ENCODE measurements around the gene GREB1. TPM values are rescaled to one million over a fixed set of nuclear protein-coding genes. Genes with fewer than 3 reads are reported as not detected.

GREB1 gene
- total RNA-seq, 1 experiment from 2014 or later = 16.5 TPM

GRCh38 chr2:11584525-11585056 lies 50.7 kb downstream of the GREB1 start:
- no peak overlapping the region for H3K27ac Mint-ChIP-seq
- no peak overlapping the region for H2BK15ac ChIP-seq (ENCODE audit: low read depth, low read length)

More at GRCh38 chr2:11584525-11585056, 50.7 kb downstream of the GREB1 start:
- Histone ChIP-seq H3K4me2 (ENCODE audit: insufficient read depth, insufficient read length, low read length) (no peak overlapping the region), H3K14ac (ENCODE audit: insufficient read depth, low read length) (no peak overlapping the region), H4K5ac (ENCODE audit: insufficient read length, low read depth, low read length) (no peak overlapping the region), H2AK5ac (ENCODE audit: insufficient read length, low read length) (no peak overlapping the region), H2BK12ac (ENCODE audit: insufficient read length, low read depth, low read length) (no peak overlapping the region), H3K23me2 (ENCODE audit: insufficient read length, low read depth, low read length, poor library complexity, severe bottlenecking) (no peaks in the 10 kb centered on the region), H3K56ac (ENCODE audit: insufficient read length, low read depth, low read length) (no peak overlapping the region), H3K9ac (ENCODE audit: extremely low read depth, insufficient read length, low read length) (no peak overlapping the region), H2BK20ac (ENCODE audit: low read depth, low read length, poor library complexity, severe bottlenecking) (no peak overlapping the region), H3K27me3 (ENCODE audit: insufficient read depth, low read length) (no peaks in the 10 kb centered on the region), H2BK120ac (ENCODE audit: low read depth, low read length, poor library complexity, severe bottlenecking) (no peak overlapping the region), H3K79me2 (ENCODE audit: insufficient read depth, low read length) (no peaks in the 10 kb centered on the region), H2BK5ac (ENCODE audit: insufficient read length, low read length) (no peak overlapping the region), H4K91ac (ENCODE audit: insufficient read length, low read depth, low read length) (no peak overlapping the region), H3K27ac (ENCODE audit: insufficient read length, low read depth, low read length) (no peak overlapping the region), H4K20me1 (ENCODE audit: control insufficient read depth, insufficient read depth, insufficient read length) (no peaks in the 10 kb centered on the region), H2AFZ (ENCODE audit: low read length) (no peak overlapping the region), H3K9me3 (ENCODE audit: control insufficient read depth, low read depth, low read length) (no peaks in the 10 kb centered on the region), H3K79me1 (ENCODE audit: insufficient read depth, low read depth, low read length, poor library complexity, severe bottlenecking) (no peaks in the 10 kb centered on the region), H3K23ac (ENCODE audit: insufficient read length, low read depth, low read length) (no peak overlapping the region), H3K18ac (ENCODE audit: insufficient read length, low read depth, low read length) (no peak overlapping the region), H3K4me1 (ENCODE audit: insufficient read depth, low read length) (0 out of 2 replicates have a peak, but pooled peaks cover 2% of the 10 kb centered on the region), H3T11ph (ENCODE audit: low read length) (no peak overlapping the region), H4K8ac (replicated peaks; ENCODE audit: insufficient read length, low read depth, low read length) (no peak overlapping the region), H3K4ac (ENCODE audit: low read depth, low read length) (no peak overlapping the region)
- WGBS (ENCODE audit: extremely low coverage, insufficient read length, low lambda C conversion rate) = no CpG with 5 or more reads among the region's 18 CpGs
- Mint-ChIP-seq H3K9me3 (no peaks in the 10 kb centered on the region), H3K27me3 (ENCODE audit: low read depth) (no peaks in the 10 kb centered on the region), H3K4me1 (peaks cover 18 to 19% of the 10 kb centered on the region in 2 experiments), H3K36me3 (ENCODE audit: insufficient read depth in 1 of 3, low read depth in 3 of 3) (peaks cover 4 to 6% (median 5%) of the 10 kb centered on the region in 3 experiments; a peak in 4 of 7 replicates), H3K4me3 (no peak overlapping the region)
- DNase-seq = no peak
- no peak; the same call in 2 of the 3 replicates for TF ChIP-seq CTCF (conservative IDR thresholded peaks at IDR 0.05)
